Ascending aorta (tissue), 2 donors: ENCODE measurements around the gene MED13. TPM values are rescaled to one million over a fixed set of nuclear protein-coding genes. Genes with fewer than 3 reads are reported as not detected.

ENCODE experiments used
- DNase-seq, 2 donors: peaks; one replicate each; pipeline ENCODE4 v3.0.0-alpha.2; 2019; ENCODE audit warnings: low spot score in 2 of 2
- H3K27ac ChIP-seq, 2 donors: fragments of 200-600 bp; sonication (generic); one replicate each; pipeline ENCODE4 v1.5.1; 2016 to 2017; ENCODE audit warnings: mild to moderate bottlenecking in 1 of 2
- H3K27me3 ChIP-seq: fragments of 200-600 bp; sonication (generic); one replicate; pipeline ENCODE4 v1.5.1; 2017
- H3K36me3 ChIP-seq, 2 donors: fragments of 200-600 bp; sonication (generic); one replicate each; pipeline ENCODE4 v1.5.1; 2016
- H3K4me1 ChIP-seq, 2 donors: fragments of 200-600 bp; sonication (generic); one replicate each; pipeline ENCODE4 v1.5.1; 2016 to 2017; ENCODE audit warnings: mild to moderate bottlenecking in 1 of 2
- H3K4me3 ChIP-seq, 2 donors: fragments of 200-600 bp; sonication (generic); one replicate each; pipeline ENCODE4 v1.5.1; 2016 to 2017; ENCODE audit warnings: mild to moderate bottlenecking in 1 of 2
- H3K9me3 ChIP-seq, 2 donors: fragments of 200-600 bp; sonication (generic); one replicate each; pipeline ENCODE4 v1.5.1; 2016
- intact Hi-C: fragments of 100-400 bp; cut with DNase I; formaldehyde crosslinking; loops from one replicate; pipeline ENCODE4 v1.15.1; 2023
- total RNA-seq: library from RNA; depleted of rRNA; stranded (reverse); fragments of >200 nt; gene quantifications from one replicate; pipeline ENCODE4 v1.1.0, GENCODE V29; 2016
- TF ChIP-seq, protein P1 (sequence below), 3 experiments: fragments of 200-600 bp in 2 of 3; fragments of 450-650 bp in 1 of 3; sonication (generic) in 2 of 3; IDR thresholded peaks; one replicate each; pipeline ENCODE4 v1.5.1; 2016 to 2019; ENCODE audit warnings: antibody characterized with exemption in 3 of 3, mild to moderate bottlenecking in 1 of 3, moderate library complexity in 1 of 3

The MED13 gene
- total RNA-seq, 1 donor from 2014 or later: 19.5 TPM

DNA sequence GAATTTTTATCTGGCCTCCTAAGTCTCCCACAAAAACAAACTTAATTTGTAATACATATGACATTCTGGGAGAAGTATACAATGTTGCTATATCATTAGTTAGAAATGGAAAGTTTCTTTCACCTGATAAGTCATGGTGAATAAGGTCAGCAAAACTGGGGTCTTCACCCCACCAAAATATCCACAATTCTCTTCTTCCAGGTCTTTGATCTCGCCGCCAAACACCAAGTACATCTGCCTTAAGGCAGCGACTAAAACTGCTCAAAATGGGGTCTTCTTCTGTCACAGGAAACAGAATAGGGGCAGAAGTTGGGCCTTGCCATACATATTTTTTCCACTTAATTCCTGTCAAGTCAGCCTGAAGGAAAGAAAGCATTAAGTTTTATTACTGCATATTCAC, 2.1 kb downstream of the MED13 start:
- Histone ChIP-seq H3K27ac (peak overlapping the region in 1 of 2 donors; percentile 97), H3K36me3 (peaks cover 0 to 5% of the 10 kb centered on the region in 2 donors), H3K4me3 (peak overlapping the region; percentile 65 to 82), H3K4me1 (peaks cover 5 to 34% of the 10 kb centered on the region in 2 donors), H3K9me3 (no peaks in the 10 kb centered on the region), H3K27me3 (no peaks in the 10 kb centered on the region)
- intact Hi-C loops: no loop called here
- TF ChIP-seq, protein P1, sequence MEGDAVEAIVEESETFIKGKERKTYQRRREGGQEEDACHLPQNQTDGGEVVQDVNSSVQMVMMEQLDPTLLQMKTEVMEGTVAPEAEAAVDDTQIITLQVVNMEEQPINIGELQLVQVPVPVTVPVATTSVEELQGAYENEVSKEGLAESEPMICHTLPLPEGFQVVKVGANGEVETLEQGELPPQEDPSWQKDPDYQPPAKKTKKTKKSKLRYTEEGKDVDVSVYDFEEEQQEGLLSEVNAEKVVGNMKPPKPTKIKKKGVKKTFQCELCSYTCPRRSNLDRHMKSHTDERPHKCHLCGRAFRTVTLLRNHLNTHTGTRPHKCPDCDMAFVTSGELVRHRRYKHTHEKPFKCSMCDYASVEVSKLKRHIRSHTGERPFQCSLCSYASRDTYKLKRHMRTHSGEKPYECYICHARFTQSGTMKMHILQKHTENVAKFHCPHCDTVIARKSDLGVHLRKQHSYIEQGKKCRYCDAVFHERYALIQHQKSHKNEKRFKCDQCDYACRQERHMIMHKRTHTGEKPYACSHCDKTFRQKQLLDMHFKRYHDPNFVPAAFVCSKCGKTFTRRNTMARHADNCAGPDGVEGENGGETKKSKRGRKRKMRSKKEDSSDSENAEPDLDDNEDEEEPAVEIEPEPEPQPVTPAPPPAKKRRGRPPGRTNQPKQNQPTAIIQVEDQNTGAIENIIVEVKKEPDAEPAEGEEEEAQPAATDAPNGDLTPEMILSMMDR (IDR thresholded peaks at IDR 0.05): no peak
- no peak for DNase-seq

DNA sequence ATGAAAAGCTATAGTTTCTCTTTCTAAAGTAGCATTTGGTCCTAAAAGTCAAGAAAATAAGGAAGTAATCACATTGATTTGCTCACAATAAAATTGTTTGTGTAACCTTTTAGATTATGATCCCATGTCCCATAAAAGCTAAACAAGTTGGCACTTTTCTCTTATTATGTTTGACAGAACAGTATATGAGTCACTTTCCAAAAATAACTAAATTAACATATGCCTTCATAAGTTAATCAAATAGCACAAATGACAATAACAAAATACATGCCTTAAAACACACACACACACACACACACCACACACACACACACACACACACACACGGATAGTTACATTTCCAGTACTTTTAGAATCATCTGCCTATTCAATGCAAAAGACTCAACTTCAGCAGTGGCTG, 2.8 kb downstream of the MED13 start:
- intact Hi-C loops: no loop called here
- peaks cover 0 to 5% of the 10 kb centered on the region in 2 donors for H3K36me3 ChIP-seq
- no peak overlapping the region for H3K27ac ChIP-seq
- H3K4me1 ChIP-seq: peaks cover 5 to 39% of the 10 kb centered on the region in 2 donors
- DNase-seq: no peak
- TF ChIP-seq, protein P1 (IDR thresholded peaks at IDR 0.05): no peak
- H3K27me3 ChIP-seq: no peaks in the 10 kb centered on the region
- H3K9me3 ChIP-seq: no peaks in the 10 kb centered on the region
- H3K4me3 ChIP-seq: peak overlapping the region; percentile 65 to 82

DNA sequence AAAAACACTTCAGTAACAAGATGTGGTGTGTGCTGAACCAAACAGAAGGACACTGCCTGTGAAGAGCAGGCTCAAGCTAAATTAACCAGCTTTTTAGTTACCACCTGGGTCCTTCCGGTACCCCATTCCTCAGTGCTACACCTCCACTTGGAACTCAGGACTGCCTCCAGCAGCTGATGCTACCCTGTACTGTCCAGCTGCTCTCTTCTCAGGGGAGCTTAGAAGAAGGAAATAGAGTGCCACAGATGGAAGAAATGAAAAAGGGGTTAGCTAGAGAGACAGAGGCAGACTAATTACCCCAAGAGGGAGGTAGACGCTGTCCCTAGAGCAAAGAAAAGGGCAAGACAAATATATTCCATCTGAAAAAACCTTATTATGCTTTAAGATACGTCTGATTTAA, 5.7 kb downstream of the MED13 start:
- H3K4me1 ChIP-seq: peaks cover 5 to 55% of the 10 kb centered on the region in 2 donors
- no peaks in the 10 kb centered on the region for H3K27me3 ChIP-seq
- H3K27ac ChIP-seq: peak overlapping the region in 1 of 2 donors; percentile 22
- TF ChIP-seq, protein P1 (IDR thresholded peaks at IDR 0.05): no peak
- intact Hi-C loops: no loop called here
- DNase-seq: no peak
- H3K36me3 ChIP-seq: peaks cover 5 to 6% of the 10 kb centered on the region in 2 donors
- H3K9me3 ChIP-seq: no peaks in the 10 kb centered on the region
- H3K4me3 ChIP-seq: peak overlapping the region in 1 of 2 donors; percentile 14

DNA sequence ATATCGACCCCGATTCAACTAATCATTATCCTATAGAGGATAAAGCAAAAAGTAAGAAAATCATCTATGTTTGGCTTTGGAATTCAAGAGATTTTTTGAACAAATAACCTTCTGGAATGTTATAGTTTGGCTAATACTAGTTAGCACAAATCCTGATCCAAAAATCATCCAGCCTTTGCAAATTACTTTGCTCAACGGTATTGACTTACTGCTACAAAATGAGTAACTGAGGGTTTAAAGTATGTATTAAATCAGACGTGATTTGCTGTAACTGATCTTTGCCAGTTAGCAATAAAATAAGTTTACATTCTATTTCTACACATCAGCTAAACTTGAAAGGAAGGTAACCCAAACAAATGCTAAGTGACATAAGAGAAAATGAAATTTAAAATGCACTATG, 6.5 kb downstream of the MED13 start:
- peaks cover 5 to 59% of the 10 kb centered on the region in 2 donors for H3K4me1 ChIP-seq
- TF ChIP-seq, protein P1 (IDR thresholded peaks at IDR 0.05): no peak
- H3K27ac ChIP-seq: peak overlapping the region in 1 of 2 donors; percentile 38
- no peak for DNase-seq
- H3K36me3 ChIP-seq: peaks cover 5 to 6% of the 10 kb centered on the region in 2 donors
- H3K4me3 ChIP-seq: no peak overlapping the region
- H3K27me3 ChIP-seq: no peaks in the 10 kb centered on the region
- intact Hi-C loops: no loop called here
- no peaks in the 10 kb centered on the region for H3K9me3 ChIP-seq

DNA sequence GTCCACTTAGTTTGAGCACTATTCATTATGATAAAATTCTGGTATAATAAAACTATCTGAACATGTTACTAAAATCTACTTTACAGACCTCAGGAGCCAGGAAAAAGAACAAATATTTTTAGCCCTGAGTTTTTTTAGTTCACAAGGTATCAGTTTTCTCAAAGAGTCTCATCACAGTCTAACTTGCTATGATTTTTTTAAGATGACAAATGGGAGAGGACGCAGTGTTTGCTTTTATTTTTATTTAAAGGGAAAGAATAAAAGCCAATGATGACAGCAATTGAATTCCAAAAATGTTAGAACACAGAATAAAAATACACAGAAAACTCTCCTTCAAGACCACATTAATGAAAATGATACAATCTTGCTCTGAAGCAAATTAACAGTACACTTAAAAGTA, 7.4 kb downstream of the MED13 start:
- Histone ChIP-seq H3K9me3 (no peaks in the 10 kb centered on the region), H3K27me3 (no peaks in the 10 kb centered on the region), H3K4me3 (peak overlapping the region in 1 of 2 donors; percentile 9), H3K27ac (peak overlapping the region; percentile 25 to 36), H3K36me3 (peaks cover 5 to 6% of the 10 kb centered on the region in 2 donors), H3K4me1 (peaks cover 5 to 62% of the 10 kb centered on the region in 2 donors)
- DNase-seq: no peak
- TF ChIP-seq, protein P1 (IDR thresholded peaks at IDR 0.05): no peak
- intact Hi-C loops: no loop called here
